K562 (cell line): ENCODE results near the gene COL1A1. TPM values are rescaled to one million over a fixed set of nuclear protein-coding genes. Genes with fewer than 3 reads are reported as not detected.

Experiments
- CBFB ChIP-seq: sonication (generic); formaldehyde crosslinking; IDR thresholded peaks from 2 replicates; pipeline ENCODE4 v1.4.0; 2020; ENCODE audit warnings: mild to moderate bottlenecking, missing genetic modification reagents
- CHCHD3 ChIP-seq: fragments of 250-450 bp; sonication (Bioruptor Pico); IDR thresholded peaks from 2 replicates; pipeline ENCODE4 v2.1.2; 2022; ENCODE audit warnings: mild to moderate bottlenecking
- CREB1 ChIP-seq, 2 experiments: sonication (generic) in 1 of 2; formaldehyde crosslinking in 1 of 2; IDR thresholded peaks; 2 replicates each; pipeline versions ENCODE4 v1.6.1 to v1.8.0; 2012 to 2022; ENCODE audit warnings: inconsistent platforms in 1 of 2, mild to moderate bottlenecking in 1 of 2, missing genetic modification reagents in 1 of 2, moderate library complexity in 1 of 2
- ELF4 ChIP-seq: fragments of 450-650 bp; formaldehyde crosslinking; IDR thresholded peaks from 2 replicates; pipeline ENCODE4 v1.4.0; 2022; ENCODE audit warnings: missing genetic modification characterization
- ETS2 ChIP-seq: IDR thresholded peaks from 2 replicates; pipeline ENCODE4 v1.6.1; 2016; ENCODE audit warnings: borderline replicate concordance, missing genetic modification characterization, mild to moderate bottlenecking, moderate library complexity, missing compliant biosample characterization; ENCODE audit not compliant: poor library complexity, severe bottlenecking
- HCFC1 ChIP-seq: IDR thresholded peaks from 2 replicates; pipeline ENCODE4 v1.6.1; 2012; ENCODE audit warnings: low read depth, low read length, improper control_type of control experiment
- HDAC6 ChIP-seq: IDR thresholded peaks from 2 replicates; pipeline ENCODE4 v1.6.1; 2012; ENCODE audit warnings: low read depth, mild to moderate bottlenecking, control low read depth, inconsistent platforms, low read length, moderate library complexity
- HMGN3 ChIP-seq: IDR thresholded peaks from 2 replicates; pipeline ENCODE4 v1.6.1; 2011; ENCODE audit warnings: borderline replicate concordance, low read depth, mild to moderate bottlenecking, mixed read lengths, low read length; ENCODE audit not compliant: insufficient read length; ENCODE audit errors: extremely low read depth
- NCOA2 ChIP-seq, 2 experiments: fragments of 450-650 bp; IDR thresholded peaks; 2 replicates each; pipeline ENCODE4 v1.6.1; 2018; ENCODE audit warnings: mild to moderate bottlenecking in 2 of 2, moderate library complexity in 1 of 2; ENCODE audit not compliant: partially characterized antibody in 2 of 2
- PCBP2 ChIP-seq: fragments of 200-400 bp; formaldehyde crosslinking; IDR thresholded peaks from 2 replicates; pipeline ENCODE4 v1.6.1; 2018; ENCODE audit warnings: low read length, low read depth, mild to moderate bottlenecking, moderate library complexity; ENCODE audit not compliant: poor library complexity, severe bottlenecking
- POLR2B ChIP-seq: fragments of 450-650 bp; IDR thresholded peaks from 2 replicates; pipeline ENCODE4 v1.6.1; 2018; ENCODE audit warnings: low read depth; ENCODE audit not compliant: partially characterized antibody
- RAD21 ChIP-seq, 2 experiments: fragments of 250-450 bp in 1 of 2; fragments of 450-650 bp in 1 of 2; sonication (Bioruptor Pico) in 1 of 2; formaldehyde crosslinking in 1 of 2; IDR thresholded peaks in 1 of 2; conservative IDR thresholded peaks in 1 of 2; 2 replicates each; pipeline versions ENCODE4 v1.4.0 to v1.8.0; 2020 to 2022; ENCODE audit warnings: mild to moderate bottlenecking in 2 of 2, moderate library complexity in 1 of 2
- REST ChIP-seq, 2 experiments: fragments of 450-650 bp; formaldehyde crosslinking in 1 of 2; IDR thresholded peaks; 2 replicates each; pipeline versions ENCODE4 v1.4.0 to v1.6.1; 2014 to 2020; ENCODE audit warnings: mild to moderate bottlenecking in 2 of 2, borderline replicate concordance in 1 of 2, low read depth in 1 of 2
- RHOXF2B ChIP-seq: fragments of 250-450 bp; sonication (Bioruptor Pico); conservative IDR thresholded peaks from 2 replicates; pipeline ENCODE4 v1.5.1; 2021
- SMARCA5 ChIP-seq: fragments of 450-650 bp; IDR thresholded peaks from 2 replicates; pipeline ENCODE4 v1.6.1; 2016
- THAP12 ChIP-seq: fragments of 250-450 bp; sonication (Bioruptor Pico); IDR thresholded peaks from 2 replicates; pipeline ENCODE4 v1.9.0; 2021; ENCODE audit warnings: mild to moderate bottlenecking, inconsistent platforms
- polyA plus RNA-seq, 8 experiments: library from polyadenylated mRNA; depleted of rRNA in 4 of 8; stranded (reverse) in 5 of 8; unstranded in 3 of 8; fragments of >200 nt; fragmentation: Nextera tagmentation in 2 of 8; fragmentation: Illumina TruSeq in 1 of 8; extraction: Ambion mirVana in 2 of 8; extraction: Trizol in 1 of 8; gene quantifications; 2 replicates each; pipeline versions ENCODE4 v1.2.1 to v1.2.3, GENCODE V29; 2011 to 2014; ENCODE audit warnings: inconsistent platforms in 1 of 8, missing spikeins in 1 of 8
- total RNA-seq, 7 experiments: library from RNA; depleted of rRNA in 6 of 7; stranded (reverse); fragments of >200 nt in 6 of 7; fragmentation: Illumina TruSeq in 2 of 7; extraction: Trizol in 2 of 7; gene quantifications; 2 replicates each; pipeline versions ENCODE4 v1.2.1 to v1.2.3, GENCODE V29; 2011 to 2021; ENCODE audit warnings: low replicate concordance in 1 of 7

The COL1A1 gene
- total and polyA plus RNA-seq, 9 of the 15 experiments (the other 6 are each of a cell fraction or from before 2014, with no cell fraction given), result 0.04 to 3.4 (median 0.18) TPM

- TF ChIP-seq REST (IDR thresholded peaks at IDR 0.05; ENCODE audit: borderline replicate concordance) (no peak), REST (CRISPR knock-in tag; IDR thresholded peaks at IDR 0.05; ENCODE audit: low read depth) (no peak), CREB1 (IDR thresholded peaks at IDR 0.05) (no peak; the same call in 1 of the 2 replicates), CREB1 (CRISPR knock-in tag; IDR thresholded peaks at IDR 0.05) (no peak), ELF4 (no peak), THAP12 (no peak), POLR2B (no peak), ETS2 (tag) (no peak), CBFB (CRISPR knock-in tag) (no peak), HCFC1 (no peak), HDAC6 (no peak), PCBP2 (no peak), SMARCA5 (peak; percentile 24; the same call in 1 of the 2 replicates), RHOXF2B (CRISPR knock-in tag) (no peak), NCOA2 (IDR thresholded peaks at IDR 0.05; ENCODE audit: partially characterized antibody in 2 of 2) (no peak), HMGN3 (peak; percentile 68), CHCHD3 (CRISPR knock-in tag) (no peak), RAD21 (CRISPR knock-in tag; conservative IDR thresholded peaks at IDR 0.05 in 1 of 2, IDR thresholded peaks at IDR 0.05 in 1 of 2) (no peak)
Observed at GRCh38 chr17:50153650-50154575, 47.5 kb downstream of the COL1A1 start (continued).
